OCI-LY1 (cell line): ENCODE data around the gene NBEA.

ENCODE experiments used
- EZH2 ChIP-seq: fragments of 200-600 bp; sonication (generic), shearing (Covaris generic); IDR thresholded peaks from 2 replicates; pipeline ENCODE4 v1.8.0; 2017; ENCODE audit warnings: borderline replicate concordance, mixed run types, mild to moderate bottlenecking, antibody characterized with exemption, low read length, moderate library complexity, mixed read lengths
- TF ChIP-seq, protein P1 (sequence below): fragments of 200-600 bp; sonication (generic), shearing (Covaris generic); IDR thresholded peaks from 2 replicates; pipeline ENCODE4 v1.5.1; 2017; ENCODE audit warnings: mild to moderate bottlenecking, antibody characterized with exemption, low read length, moderate library complexity, mixed read lengths

DNA sequence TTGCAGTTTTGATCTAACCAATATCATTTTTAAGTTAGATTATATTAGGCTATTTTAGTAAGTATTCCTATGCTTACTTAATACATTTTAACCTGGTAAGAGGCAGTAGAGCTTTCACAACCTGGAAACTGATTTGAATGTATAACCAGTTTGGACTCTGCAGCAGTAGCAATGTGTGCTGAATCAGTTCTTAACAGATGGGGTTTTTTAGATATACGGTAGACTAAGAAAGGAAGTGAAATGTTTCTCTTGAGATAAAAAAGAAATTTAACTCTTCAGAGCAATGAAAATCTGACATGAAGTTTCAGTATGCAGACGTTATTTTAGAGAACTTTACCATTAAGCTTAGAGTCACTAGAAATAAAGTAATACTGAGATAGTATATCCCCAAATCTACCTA lies 2.7 kb downstream of the NBEA start:
- TF ChIP-seq, protein P1, sequence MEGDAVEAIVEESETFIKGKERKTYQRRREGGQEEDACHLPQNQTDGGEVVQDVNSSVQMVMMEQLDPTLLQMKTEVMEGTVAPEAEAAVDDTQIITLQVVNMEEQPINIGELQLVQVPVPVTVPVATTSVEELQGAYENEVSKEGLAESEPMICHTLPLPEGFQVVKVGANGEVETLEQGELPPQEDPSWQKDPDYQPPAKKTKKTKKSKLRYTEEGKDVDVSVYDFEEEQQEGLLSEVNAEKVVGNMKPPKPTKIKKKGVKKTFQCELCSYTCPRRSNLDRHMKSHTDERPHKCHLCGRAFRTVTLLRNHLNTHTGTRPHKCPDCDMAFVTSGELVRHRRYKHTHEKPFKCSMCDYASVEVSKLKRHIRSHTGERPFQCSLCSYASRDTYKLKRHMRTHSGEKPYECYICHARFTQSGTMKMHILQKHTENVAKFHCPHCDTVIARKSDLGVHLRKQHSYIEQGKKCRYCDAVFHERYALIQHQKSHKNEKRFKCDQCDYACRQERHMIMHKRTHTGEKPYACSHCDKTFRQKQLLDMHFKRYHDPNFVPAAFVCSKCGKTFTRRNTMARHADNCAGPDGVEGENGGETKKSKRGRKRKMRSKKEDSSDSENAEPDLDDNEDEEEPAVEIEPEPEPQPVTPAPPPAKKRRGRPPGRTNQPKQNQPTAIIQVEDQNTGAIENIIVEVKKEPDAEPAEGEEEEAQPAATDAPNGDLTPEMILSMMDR, result no peak
- no peak for TF ChIP-seq EZH2
